Pons (tissue), 1 donor: ENCODE results near the gene DDX42.
A peak's percentile ranks its signal among the peaks of the same experiment; 100 is the strongest.
"Not testable (repeated sequence)": the region's sequence is repeated elsewhere in the genome, so short reads cannot be mapped to it uniquely, and the experiment has no call there.

Experiments
- DNase-seq: peaks from one replicate; pipeline ENCODE4 v3.0.0-alpha.2; 2016; ENCODE audit warnings: low spot score

The DDX42 gene

GRCh38 chr17:63840591-63841349 is 66.8 kb downstream of the DDX42 start:
- DNase-seq, result peak; percentile 80

- DNase-seq, result peak; percentile 58
Measured at GRCh38 chr17:63841350-63842172, 67.6 kb downstream of the DDX42 start.

GRCh38 chr17:63842173-63842539 is 68.2 kb downstream of the DDX42 start:
- DNase-seq, result no peak

- peak; percentile 97 for DNase-seq
Measured at GRCh38 chr17:63842540-63843386, 68.8 kb downstream of the DDX42 start, which contains the start of gene SMARCD2. TSS of gene SMARCD2 (minus strand) at chr17:63842685. CDS start at chr17:63842674, 11 bp downstream.

GRCh38 chr17:63843387-63843888 is 69.5 kb downstream of the DDX42 start:
- DNase-seq, result peak; percentile 62

GRCh38 chr17:63843910-63844677 is 70.1 kb downstream of the DDX42 start:
- no peak for DNase-seq

GRCh38 chr17:63845509-63845908 is 71.5 kb downstream of the DDX42 start:
- DNase-seq, result no peak

GRCh38 chr17:63847525-63848249 is 73.7 kb downstream of the DDX42 start:
- no peak for DNase-seq

GRCh38 chr17:63848834-63849689 is 75.1 kb downstream of the DDX42 start:
- DNase-seq, result peak; percentile 86

GRCh38 chr17:63850401-63850800 is 76.4 kb downstream of the DDX42 start:
- DNase-seq, result no peak

GRCh38 chr17:63853260-63853659 is 79.3 kb downstream of the DDX42 start:
- DNase-seq, result no peak

- DNase-seq, result no peak
Measured at GRCh38 chr17:63854709-63855108, 80.7 kb downstream of the DDX42 start.

- DNase-seq, result no peak
Measured at GRCh38 chr17:63855185-63855584, 81.2 kb downstream of the DDX42 start.

- DNase-seq, result not testable (repeated sequence)
Measured at GRCh38 chr17:63856425-63856824, 82.5 kb downstream of the DDX42 start.

GRCh38 chr17:63859257-63859656 is 85.3 kb downstream of the DDX42 start:
- DNase-seq, result no peak

- not testable (repeated sequence) for DNase-seq
Measured at GRCh38 chr17:63866625-63867024, 92.7 kb downstream of the DDX42 start.
